ENCODE results near the gene ARL5C. TPM values are rescaled to one million over a fixed set of nuclear protein-coding genes. Genes with fewer than 3 reads are reported as not detected.

ARL5C gene
- total RNA-seq, 4 donors from 2014 or later = not detected

DNA sequence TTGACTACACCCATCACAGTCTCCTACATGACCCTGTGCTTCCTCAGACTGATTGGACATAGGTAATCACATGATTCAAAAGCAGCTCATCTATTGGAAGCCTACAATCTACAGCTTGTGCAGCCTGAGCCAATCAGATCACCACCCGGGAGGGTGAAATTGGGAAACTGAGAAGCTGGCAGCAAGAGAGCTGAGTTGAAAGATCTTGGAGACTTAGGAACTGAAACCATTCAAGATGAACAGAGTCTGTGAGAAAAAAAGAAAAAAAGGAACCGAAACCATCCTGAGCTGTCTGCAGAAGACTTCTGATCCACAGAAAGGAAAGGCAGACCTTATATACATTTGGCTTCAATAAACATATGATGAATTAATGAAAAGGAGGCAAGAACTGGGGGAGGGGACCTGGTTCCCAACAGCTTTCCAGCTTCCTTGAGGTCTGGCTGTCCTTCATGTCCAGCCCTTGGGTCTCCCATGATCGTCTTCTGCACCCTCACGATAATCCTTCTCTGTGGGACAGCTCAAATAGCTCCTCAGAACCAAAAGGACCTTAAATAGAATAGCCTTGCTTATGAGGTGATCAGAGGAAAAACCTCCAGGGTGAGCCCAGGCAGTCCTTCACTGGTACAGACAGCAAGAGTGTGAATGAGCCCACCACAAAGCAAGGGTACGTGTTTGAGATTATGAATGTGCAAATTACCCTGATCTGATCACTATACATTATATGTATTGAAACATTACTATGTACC is 47.1 kb downstream of the ARL5C start:
- Histone ChIP-seq H3K27ac (no peak overlapping the region), H3K9me3 (no peaks in the 10 kb centered on the region), H3K4me1 (no peaks in the 10 kb centered on the region), H3K27me3 (no peaks in the 10 kb centered on the region), H3K36me3 (no peaks in the 10 kb centered on the region), H3K4me3 (no peak overlapping the region)
- DNase-seq = no peak
- TF ChIP-seq POLR2A (IDR thresholded peaks at IDR 0.05) = no peak
- TF ChIP-seq, protein P1, sequence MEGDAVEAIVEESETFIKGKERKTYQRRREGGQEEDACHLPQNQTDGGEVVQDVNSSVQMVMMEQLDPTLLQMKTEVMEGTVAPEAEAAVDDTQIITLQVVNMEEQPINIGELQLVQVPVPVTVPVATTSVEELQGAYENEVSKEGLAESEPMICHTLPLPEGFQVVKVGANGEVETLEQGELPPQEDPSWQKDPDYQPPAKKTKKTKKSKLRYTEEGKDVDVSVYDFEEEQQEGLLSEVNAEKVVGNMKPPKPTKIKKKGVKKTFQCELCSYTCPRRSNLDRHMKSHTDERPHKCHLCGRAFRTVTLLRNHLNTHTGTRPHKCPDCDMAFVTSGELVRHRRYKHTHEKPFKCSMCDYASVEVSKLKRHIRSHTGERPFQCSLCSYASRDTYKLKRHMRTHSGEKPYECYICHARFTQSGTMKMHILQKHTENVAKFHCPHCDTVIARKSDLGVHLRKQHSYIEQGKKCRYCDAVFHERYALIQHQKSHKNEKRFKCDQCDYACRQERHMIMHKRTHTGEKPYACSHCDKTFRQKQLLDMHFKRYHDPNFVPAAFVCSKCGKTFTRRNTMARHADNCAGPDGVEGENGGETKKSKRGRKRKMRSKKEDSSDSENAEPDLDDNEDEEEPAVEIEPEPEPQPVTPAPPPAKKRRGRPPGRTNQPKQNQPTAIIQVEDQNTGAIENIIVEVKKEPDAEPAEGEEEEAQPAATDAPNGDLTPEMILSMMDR (IDR thresholded peaks at IDR 0.05) = no peak
- intact Hi-C loops (cut with DNase I; ENCODE audit: low total_unique reads) = no loop called here

DNA sequence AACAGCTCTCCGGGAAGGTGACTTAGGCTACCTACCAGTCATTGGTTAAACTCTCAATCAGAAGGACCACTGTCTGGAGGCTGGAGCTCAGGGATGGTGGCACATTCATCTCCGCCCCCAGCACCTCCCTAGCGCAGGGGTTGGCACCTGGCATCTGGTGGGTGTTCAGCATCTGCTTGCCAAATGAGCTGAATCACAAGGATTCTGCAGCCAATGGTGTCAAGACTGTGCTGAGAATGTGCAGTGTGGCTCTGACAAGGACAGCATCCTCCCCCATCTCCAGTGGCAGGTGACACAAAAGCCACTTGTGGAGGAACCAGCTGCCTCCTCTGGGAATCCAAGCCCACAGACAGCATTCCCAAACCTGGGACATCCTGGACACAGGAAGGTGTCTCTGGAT is 49.7 kb downstream of the ARL5C start:
- intact Hi-C loops (cut with DNase I; ENCODE audit: low total_unique reads) = no loop called here
- Histone ChIP-seq H3K9me3 (no peaks in the 10 kb centered on the region), H3K4me1 (no peaks in the 10 kb centered on the region), H3K36me3 (no peaks in the 10 kb centered on the region), H3K27me3 (no peaks in the 10 kb centered on the region), H3K4me3 (no peak overlapping the region), H3K27ac (no peak overlapping the region)
- no peak for TF ChIP-seq POLR2A (IDR thresholded peaks at IDR 0.05)
- TF ChIP-seq, protein P1 (IDR thresholded peaks at IDR 0.05) = no peak
- no peak for DNase-seq

DNA sequence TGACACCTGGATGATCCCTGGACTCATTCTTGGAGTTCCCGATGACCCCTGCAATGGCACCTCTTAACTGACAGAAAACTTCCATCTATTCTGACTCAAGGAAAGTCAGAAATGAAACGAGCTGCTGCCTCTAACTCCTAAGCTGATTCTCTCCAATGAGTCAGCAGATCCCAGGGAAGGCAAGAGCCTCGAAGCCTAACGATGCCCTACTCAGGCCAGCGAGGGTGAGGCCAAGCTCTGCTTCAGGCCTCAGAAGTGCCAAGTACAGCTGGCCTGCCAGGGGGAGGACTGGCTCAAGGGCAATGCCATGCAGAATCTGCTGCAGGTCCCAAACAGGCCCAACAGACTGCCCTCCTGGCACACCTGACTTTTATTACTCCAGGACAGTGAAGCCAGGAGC is 50.8 kb downstream of the ARL5C start:
- Histone ChIP-seq H3K27me3 (no peaks in the 10 kb centered on the region), H3K4me1 (no peaks in the 10 kb centered on the region), H3K36me3 (no peaks in the 10 kb centered on the region), H3K27ac (peak overlapping the region; percentile 53 to 67), H3K9me3 (no peaks in the 10 kb centered on the region), H3K4me3 (no peak overlapping the region)
- intact Hi-C loops (cut with DNase I; ENCODE audit: low total_unique reads) = no loop called here
- no peak for DNase-seq
- TF ChIP-seq, protein P1 (IDR thresholded peaks at IDR 0.05) = no peak
- TF ChIP-seq POLR2A (IDR thresholded peaks at IDR 0.05) = no peak

DNA sequence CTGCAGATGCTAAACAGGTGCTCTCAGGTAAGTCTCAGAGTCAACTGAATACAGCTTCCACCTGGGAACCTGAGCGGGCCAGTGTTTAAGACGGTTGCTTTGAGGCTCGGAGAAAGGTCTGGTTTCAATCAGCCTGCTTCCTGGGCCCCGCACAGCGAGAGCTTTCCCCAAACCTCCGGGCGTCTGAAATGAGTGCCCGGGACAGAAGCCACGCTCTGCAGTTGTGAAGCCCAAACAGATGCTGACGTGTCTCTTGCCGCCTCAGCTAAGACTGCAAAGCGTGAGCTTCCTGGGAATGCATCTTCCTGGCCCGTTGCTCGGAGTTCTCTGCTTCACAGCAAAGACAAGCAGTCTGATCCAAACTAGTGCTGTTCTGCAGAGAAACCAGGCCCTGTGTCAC is 51.2 kb downstream of the ARL5C start:
- peak overlapping the region; percentile 53 to 67 for H3K27ac ChIP-seq
- peak; percentile 41 to 60 for DNase-seq
- intact Hi-C loops (cut with DNase I; ENCODE audit: low total_unique reads) = no loop called here

DNA sequence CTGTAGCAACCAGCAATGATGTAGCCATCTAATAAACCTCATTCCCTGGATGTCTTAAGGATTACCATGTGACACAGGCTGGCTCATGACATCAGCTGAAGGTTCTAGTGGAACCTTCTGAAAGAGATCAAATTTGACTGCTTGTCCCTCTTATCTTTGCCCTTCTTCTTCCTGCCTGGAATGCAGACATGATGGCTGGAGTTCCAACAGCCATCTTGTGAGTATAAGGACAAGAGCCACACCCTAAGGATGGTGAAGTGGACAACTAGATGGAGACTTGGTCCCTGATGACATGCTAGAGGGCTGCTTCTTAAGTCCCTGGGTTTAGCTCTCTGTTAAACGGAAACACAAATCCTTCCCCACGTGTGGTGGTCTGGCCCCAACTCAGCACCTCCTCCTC is 52.1 kb downstream of the ARL5C start:
- no peak for TF ChIP-seq POLR2A (IDR thresholded peaks at IDR 0.05)
- TF ChIP-seq, protein P1 (IDR thresholded peaks at IDR 0.05) = no peak
- no peak for DNase-seq
- no peaks in the 10 kb centered on the region for H3K36me3 ChIP-seq
- H3K27me3 ChIP-seq = no peaks in the 10 kb centered on the region
- intact Hi-C loops (cut with DNase I; ENCODE audit: low total_unique reads) = no loop called here
- H3K4me1 ChIP-seq = no peaks in the 10 kb centered on the region
- no peak overlapping the region for H3K4me3 ChIP-seq
- no peaks in the 10 kb centered on the region for H3K9me3 ChIP-seq
- no peak overlapping the region for H3K27ac ChIP-seq

More for the DNA sequence above, 51.2 kb downstream of the ARL5C start:
- Histone ChIP-seq H3K27me3 (no peaks in the 10 kb centered on the region), H3K36me3 (no peaks in the 10 kb centered on the region), H3K9me3 (no peaks in the 10 kb centered on the region), H3K4me3 (no peak overlapping the region), H3K4me1 (no peaks in the 10 kb centered on the region)
- TF ChIP-seq, protein P1 (IDR thresholded peaks at IDR 0.05) = peak in 1 of 4 experiments; percentile 4
- TF ChIP-seq POLR2A (IDR thresholded peaks at IDR 0.05) = no peak

Measured in uterus (tissue), 4 donors.